ENCODE measurements around the gene VPS37D. TPM values are rescaled to one million over a fixed set of nuclear protein-coding genes. Genes with fewer than 3 reads are reported as not detected.

Gene VPS37D
- total RNA-seq, 2 donors from 2014 or later: 0.92 to 1.2 TPM

GRCh38 chr7:73721377-73721817 is 53.8 kb downstream of the VPS37D start:
- Histone ChIP-seq H3K27ac (peak overlapping the region; percentile 57 to 68), H3K4me3 (no peak overlapping the region), H3K4me1 (ENCODE audit: control insufficient read depth in 1 of 2, low read depth in 2 of 2) (peaks cover 21 to 53% of the 10 kb centered on the region in 2 donors), H3K9me3 (no peaks in the 10 kb centered on the region), H3K27me3 (replicated peaks; ENCODE audit: insufficient read depth) (no peaks in the 10 kb centered on the region), H3K36me3 (no peaks in the 10 kb centered on the region)
- no peak for TF ChIP-seq CTCF (IDR thresholded peaks at IDR 0.05)
- DNase-seq (ENCODE audit: low spot score) (no peak), ATAC-seq (ENCODE audit: insufficient number of reproducible peaks, low FRiP score, low read depth) (no peak)

Other genes with a start within 250 kb of the VPS37D start
- under 1 TPM in 1 of 2 donors, not detected in 1; 0.41 TPM for gene FZD9, start 234.1 kb upstream of the VPS37D start, total RNA-seq
- 10 to 100 TPM; 43.9 to 65.3 TPM for gene BAZ1B, start 145.5 kb upstream of the VPS37D start, total RNA-seq
- 100 to 1,000 TPM in 1 of 2 donors, 10 to 100 TPM in 1; 99.8 to 129 TPM for gene BCL7B, start 110.1 kb upstream of the VPS37D start, total RNA-seq
- gene TBL2, start 89.3 kb upstream of the VPS37D start, total RNA-seq: 10 to 100 TPM; 17.1 to 31.7 TPM
- gene MLXIPL, start 43.3 kb upstream of the VPS37D start, total RNA-seq: 10 to 100 TPM in 1 of 2 donors, 1 to 10 TPM in 1; 6.4 to 36.4 TPM
- 1 to 10 TPM; 3.9 to 7.8 TPM for gene DNAJC30, start 15.6 kb downstream of the VPS37D start, total RNA-seq
- gene BUD23, start 15.8 kb downstream of the VPS37D start, total RNA-seq: 10 to 100 TPM; 36.9 to 51.0 TPM
- 10 to 100 TPM; 10.3 to 16.8 TPM for gene STX1A, start 51.8 kb downstream of the VPS37D start, total RNA-seq
- 10 to 100 TPM in 1 of 2 donors, 1 to 10 TPM in 1; 2.5 to 16.9 TPM for gene ABHD11, start 71.0 kb downstream of the VPS37D start, total RNA-seq
- gene CLDN3, start 102.4 kb downstream of the VPS37D start, total RNA-seq: not detected
- gene CLDN4, start 163.2 kb downstream of the VPS37D start, total RNA-seq: under 1 TPM in 1 of 2 donors, not detected in 1; 0.99 TPM
- 1 to 10 TPM in 1 of 2 donors, not detected in 1; 1.2 TPM for gene METTL27, start 174.7 kb downstream of the VPS37D start, total RNA-seq
- not detected for gene TMEM270, start 193.3 kb downstream of the VPS37D start, total RNA-seq

Measured in thoracic aorta (tissue), 2 donors.